GM21390 (cell line): ENCODE data around the gene KRTAP10-6.
"Not testable (repeated sequence)": the region's sequence is repeated elsewhere in the genome, so short reads cannot be mapped to it uniquely, and the experiment has no call there.

ENCODE experiments used
- ATAC-seq: cut with Tn5 transposase; IDR thresholded peaks from one replicate; pipeline ENCODE4 v1.9.1; 2021; ENCODE audit not compliant: unreplicated experiment

Gene KRTAP10-6

GRCh38 chr21:44564099-44564498, 28.2 kb downstream of the KRTAP10-6 start:
- no peak for ATAC-seq

- ATAC-seq, result no peak
Measured at GRCh38 chr21:44558695-44559094, 33.6 kb downstream of the KRTAP10-6 start, which contains the start of gene KRTAP10-3. TSS of gene KRTAP10-3 (minus strand) at chr21:44558795. CDS start at chr21:44558715, 80 bp downstream.

DNA sequence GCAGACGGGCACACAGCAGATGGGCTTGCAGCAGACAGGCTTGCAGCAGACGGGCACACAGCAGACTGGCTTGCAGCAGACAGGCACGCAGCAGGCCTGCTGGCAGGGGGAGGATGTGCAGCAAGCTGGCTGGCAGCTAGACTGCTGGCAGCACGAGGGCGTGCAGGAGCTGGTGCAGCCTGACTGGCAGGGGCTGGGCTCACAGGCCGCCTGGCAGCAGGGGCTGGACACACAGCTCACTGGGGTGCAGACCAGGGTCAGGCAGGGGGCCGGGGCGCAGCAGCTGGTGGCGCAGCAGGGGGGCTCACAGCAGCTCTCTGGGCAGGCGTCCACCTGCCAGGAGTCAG, 34.0 kb downstream of the KRTAP10-6 start:
- not testable (repeated sequence) for ATAC-seq

DNA sequence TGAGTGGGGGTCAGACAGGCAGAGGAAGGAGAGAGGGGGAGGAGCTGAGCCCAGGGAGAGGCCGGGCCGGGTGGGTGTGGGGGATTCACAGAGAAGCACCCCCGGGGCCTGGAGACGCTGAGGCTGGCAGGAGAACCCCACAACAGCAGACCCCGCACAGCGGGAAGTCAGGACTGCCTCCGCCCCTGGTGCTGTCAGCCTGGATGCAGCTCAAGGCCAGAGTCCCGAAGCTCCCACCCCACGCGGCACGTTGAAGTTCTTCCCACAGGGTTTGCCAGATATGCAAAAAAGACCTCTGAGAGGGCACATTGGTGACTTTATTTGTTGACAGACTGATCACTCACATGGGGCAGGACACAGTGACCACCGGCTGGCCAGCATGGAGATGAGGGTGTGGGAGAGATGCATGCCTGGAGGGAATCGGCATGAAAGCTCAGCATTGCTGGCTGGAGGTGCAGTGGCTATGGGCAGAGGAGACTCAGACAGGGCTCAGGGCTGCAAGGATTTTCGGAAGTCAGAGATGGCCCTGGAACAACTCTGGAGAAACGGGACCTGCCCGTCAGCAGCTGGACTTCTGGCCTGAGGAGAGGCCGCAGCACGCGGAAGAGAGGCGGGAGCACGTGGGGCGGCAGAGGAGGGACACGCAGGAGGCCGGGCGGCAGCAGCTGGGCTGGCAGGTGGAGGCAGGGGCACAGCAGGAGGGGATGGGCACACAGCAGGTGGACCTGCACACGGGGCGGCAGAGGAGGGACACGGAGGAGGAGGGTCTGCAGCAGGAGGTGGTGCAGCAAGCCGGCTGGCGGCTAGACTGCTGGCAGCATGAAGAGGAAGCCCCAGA, 34.6 kb downstream of the KRTAP10-6 start:
- ATAC-seq, result no peak

DNA sequence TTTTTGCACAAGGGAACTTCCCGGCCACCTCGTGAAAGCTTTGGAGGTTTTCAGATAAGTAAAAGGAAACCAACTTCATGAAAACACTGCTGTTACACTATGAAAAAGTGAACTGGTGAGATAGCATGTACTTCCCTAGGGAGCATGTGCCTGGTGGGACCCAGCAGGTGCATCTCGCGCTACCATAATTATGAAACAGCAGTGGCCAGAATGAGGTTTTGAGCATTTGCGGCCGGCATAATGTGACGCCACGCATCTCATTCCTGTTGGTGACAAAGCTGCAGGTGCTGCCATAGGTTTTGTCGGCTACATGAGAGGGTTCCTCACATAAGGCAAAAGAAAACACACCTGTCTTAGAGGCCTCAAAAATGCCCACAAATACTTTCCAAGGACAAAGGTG, 35.4 kb downstream of the KRTAP10-6 start:
- no peak for ATAC-seq

GRCh38 chr21:44555200-44555875, 37.0 kb downstream of the KRTAP10-6 start:
- ATAC-seq, result no peak

DNA sequence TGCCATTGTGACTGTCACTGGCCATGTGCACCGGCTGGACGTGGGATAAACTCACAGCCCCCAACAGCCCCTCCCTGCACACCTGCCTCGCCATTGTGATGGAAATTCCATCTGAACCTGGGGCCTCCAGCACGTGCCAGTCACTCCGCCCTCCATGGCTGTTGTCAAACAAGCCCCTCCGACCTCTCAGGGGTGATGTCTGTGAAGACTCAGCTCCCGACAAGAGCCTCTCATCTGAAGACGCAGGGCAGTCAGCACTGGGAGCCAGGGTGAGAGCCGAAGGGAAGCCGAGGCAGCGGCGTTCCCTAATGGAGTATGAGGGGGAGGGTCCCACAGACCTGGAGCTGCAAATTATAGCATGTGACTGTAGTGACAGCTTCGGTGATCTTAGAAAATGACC, 39.6 kb downstream of the KRTAP10-6 start:
- no peak for ATAC-seq

GRCh38 chr21:44552136-44552535, 40.2 kb downstream of the KRTAP10-6 start:
- no peak for ATAC-seq

GRCh38 chr21:44551340-44551961, 40.9 kb downstream of the KRTAP10-6 start, which contains the start of gene KRTAP10-2:
TSS of gene KRTAP10-2 (minus strand) at chr21:44551505. CDS start at chr21:44551458, 47 bp downstream.
- no peak for ATAC-seq

- ATAC-seq, result no peak
Measured at GRCh38 chr21:44550807-44551206, 41.5 kb downstream of the KRTAP10-6 start.

DNA sequence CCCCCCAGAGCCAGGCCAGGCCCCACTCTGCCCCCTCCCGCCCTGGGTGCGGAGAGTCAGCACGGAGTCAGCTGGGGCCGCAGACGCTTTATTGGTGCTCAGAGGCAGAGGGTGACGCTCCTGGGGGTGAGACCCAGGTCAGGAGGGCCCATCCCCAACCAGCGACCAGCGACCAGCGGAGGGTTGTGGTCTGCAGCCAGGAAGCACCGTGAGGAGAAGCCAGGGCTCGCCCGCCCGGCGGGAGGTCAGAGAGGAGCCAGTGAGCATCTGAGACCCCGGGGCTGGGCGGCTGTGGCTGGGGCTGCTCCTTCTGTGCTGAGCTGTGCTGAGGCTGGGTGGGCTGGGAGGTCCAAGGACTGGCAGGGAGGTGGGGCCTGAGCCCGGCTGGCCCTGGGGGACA, 42.0 kb downstream of the KRTAP10-6 start:
- not testable (repeated sequence) for ATAC-seq

- no peak for ATAC-seq
Measured at GRCh38 chr21:44549525-44550211, 42.6 kb downstream of the KRTAP10-6 start.

- ATAC-seq, result no peak
Measured at GRCh38 chr21:44548922-44549321, 43.4 kb downstream of the KRTAP10-6 start.

DNA sequence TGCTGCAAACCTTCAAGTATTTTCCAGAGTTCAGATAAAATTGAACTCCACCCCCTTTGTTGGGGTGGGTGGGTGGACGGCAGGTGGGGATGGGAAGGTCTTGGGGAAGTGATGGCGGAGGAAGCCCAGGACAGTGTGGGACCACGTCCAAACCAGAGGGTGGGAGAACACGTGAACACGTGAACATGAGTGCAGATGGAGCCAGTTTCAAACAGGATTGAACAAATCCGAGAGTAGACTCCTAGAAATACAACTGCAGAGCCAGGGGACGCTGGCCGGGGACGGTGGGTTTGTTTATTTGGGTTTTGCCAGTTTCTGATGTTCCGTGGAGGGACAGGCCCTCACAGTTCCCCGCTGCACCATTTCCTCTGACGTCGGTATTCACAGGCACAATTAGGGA, 43.9 kb downstream of the KRTAP10-6 start:
- no peak for ATAC-seq

DNA sequence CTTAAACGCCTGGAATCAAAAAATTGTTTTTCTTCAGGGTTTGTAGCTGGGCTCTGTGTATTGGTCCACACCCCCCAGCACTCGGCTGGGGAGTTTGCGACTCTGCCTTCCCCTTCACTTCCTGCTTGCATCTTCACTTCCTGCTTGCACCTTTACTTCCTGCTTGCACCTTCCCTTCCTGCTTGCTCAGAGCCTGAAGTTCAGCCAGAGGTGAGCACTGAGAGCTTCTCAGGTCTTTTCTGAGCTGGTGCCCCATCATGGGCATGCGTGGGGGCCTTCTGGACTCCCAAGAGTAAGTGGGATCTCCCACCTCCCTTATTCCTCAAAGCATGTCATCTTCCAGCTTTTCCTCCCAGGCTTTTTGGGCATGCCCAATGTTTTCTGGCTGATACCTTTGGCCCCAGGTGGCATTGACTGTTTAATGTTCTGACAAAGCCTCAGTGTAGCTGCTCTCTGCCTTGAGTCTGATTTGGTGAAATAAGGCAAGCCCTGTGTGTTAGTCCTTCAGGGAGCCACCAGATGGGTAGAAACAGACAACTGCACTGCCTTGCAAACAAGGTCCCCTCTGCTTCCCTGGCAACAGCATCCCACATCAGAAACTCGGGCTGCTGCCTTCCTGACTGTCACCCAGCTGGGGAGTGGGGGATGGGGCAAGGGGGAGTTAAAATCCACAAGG, 44.5 kb downstream of the KRTAP10-6 start:
- ATAC-seq, result no peak

GRCh38 chr21:44544566-44544965, 47.7 kb downstream of the KRTAP10-6 start:
- no peak for ATAC-seq

DNA sequence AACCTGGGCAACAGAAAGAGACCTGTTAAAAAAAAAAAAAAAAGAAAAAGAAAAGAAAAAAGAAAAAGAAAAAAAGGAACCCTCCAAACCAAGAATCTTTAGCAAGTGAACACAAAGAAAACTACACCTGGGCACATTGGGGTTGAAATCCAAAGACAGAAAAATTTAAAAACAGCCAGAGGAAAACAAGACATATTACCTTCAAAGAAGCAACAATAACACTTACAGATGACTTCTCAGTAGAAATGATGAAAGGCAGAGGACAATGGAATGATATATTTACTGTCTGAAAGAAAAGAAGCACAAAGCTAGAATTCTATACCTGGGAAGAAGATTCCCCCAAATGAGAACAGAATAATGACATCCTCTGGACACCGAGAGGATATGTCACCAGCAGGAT, 49.6 kb downstream of the KRTAP10-6 start:
- ATAC-seq, result no peak
